HG03175 (cell line): ENCODE measurements around the gene NACC2.

Experiments used
- ATAC-seq: cut with Tn5 transposase; IDR thresholded peaks from one replicate; pipeline ENCODE4 v1.9.1; 2021; ENCODE audit warnings: mild to moderate bottlenecking, moderate library complexity; ENCODE audit not compliant: unreplicated experiment

NACC2 gene

GRCh38 chr9:135985889-135986288, 109.2 kb downstream of the NACC2 start:
- ATAC-seq: no peak

GRCh38 chr9:135985459-135985774, 109.7 kb downstream of the NACC2 start:
- no peak for ATAC-seq

- ATAC-seq: no peak
Observed at GRCh38 chr9:135984072-135984710, 110.9 kb downstream of the NACC2 start.

- no peak for ATAC-seq
Observed at GRCh38 chr9:135983208-135984071, 111.6 kb downstream of the NACC2 start.

GRCh38 chr9:135982499-135983207, 112.4 kb downstream of the NACC2 start:
- no peak for ATAC-seq

GRCh38 chr9:135980926-135981630, 114.0 kb downstream of the NACC2 start:
- no peak for ATAC-seq

GRCh38 chr9:135979547-135980166, 115.4 kb downstream of the NACC2 start:
- no peak for ATAC-seq

GRCh38 chr9:135978642-135979546, 116.2 kb downstream of the NACC2 start:
- no peak for ATAC-seq

GRCh38 chr9:135976944-135977343, 118.1 kb downstream of the NACC2 start:
- ATAC-seq: no peak

- ATAC-seq: no peak
Observed at GRCh38 chr9:135976531-135976930, 118.6 kb downstream of the NACC2 start.

- no peak for ATAC-seq
Observed at GRCh38 chr9:135975834-135976233, 119.3 kb downstream of the NACC2 start.

- no peak for ATAC-seq
Observed at GRCh38 chr9:135974220-135974573, 120.9 kb downstream of the NACC2 start.

- no peak for ATAC-seq
Observed at GRCh38 chr9:135973277-135974219, 121.5 kb downstream of the NACC2 start.

- ATAC-seq: no peak
Observed at GRCh38 chr9:135971892-135972291, 123.2 kb downstream of the NACC2 start.

- ATAC-seq: no peak
Observed at GRCh38 chr9:135971111-135971766, 123.8 kb downstream of the NACC2 start.

GRCh38 chr9:135970128-135970815, 124.8 kb downstream of the NACC2 start:
- no peak for ATAC-seq

- no peak for ATAC-seq
Observed at GRCh38 chr9:135969064-135969683, 125.9 kb downstream of the NACC2 start.
